ENCODE measurements around the gene OSTN. TPM values are rescaled to one million over a fixed set of nuclear protein-coding genes. Genes with fewer than 3 reads are reported as not detected.
"Not testable (repeated sequence)": the region's sequence is repeated elsewhere in the genome, so short reads cannot be mapped to it uniquely, and the experiment has no call there.

OSTN gene
- total and polyA plus RNA-seq, 12 donors: 0.07 to 0.72 (median 0.31) TPM; not detected in 4

- Histone ChIP-seq H3K4me1 (peaks cover 0 to 10% (median 0%) of the 10 kb centered on the region in 9 donors), H3K36me3 (no peaks in the 10 kb centered on the region), H3K27ac (no peak overlapping the region), H3K27me3 (no peaks in the 10 kb centered on the region), H3K4me3 (no peak overlapping the region), H3K9me3 (no peaks in the 10 kb centered on the region)
- TF ChIP-seq CTCF (IDR thresholded peaks at IDR 0.05): no peak
- no peak for ATAC-seq
- 69 to 70% methylated on average over 2 of the region's 2 CpGs for WGBS, 2 donors
- no peak for DNase-seq
- intact Hi-C loops (cut with DNase I): no loop called here
Observed at GRCh38 chr3:191170097-191170496, 28.9 kb upstream of the OSTN start.

GRCh38 chr3:191175102-191175501 is 23.9 kb upstream of the OSTN start:
- no peaks in the 10 kb centered on the region for H3K36me3 ChIP-seq
- H3K27me3 ChIP-seq: no peaks in the 10 kb centered on the region
- H3K4me3 ChIP-seq: no peak overlapping the region
- H3K27ac ChIP-seq: no peak overlapping the region
- 55 to 95% methylated on average over 3 of the region's 3 CpGs for WGBS, 2 donors
- intact Hi-C loops (cut with DNase I): no loop called here
- no peaks in the 10 kb centered on the region for H3K9me3 ChIP-seq
- no peak for TF ChIP-seq CTCF (IDR thresholded peaks at IDR 0.05)
- peaks cover 0 to 11% (median 0%) of the 10 kb centered on the region in 9 donors for H3K4me1 ChIP-seq
- ATAC-seq (no peak), DNase-seq (no peak)

GRCh38 chr3:191176038-191176785 is 22.8 kb upstream of the OSTN start:
- DNase-seq (no peak), ATAC-seq (no peak)
- no peak overlapping the region for H3K4me3 ChIP-seq
- no peaks in the 10 kb centered on the region for H3K36me3 ChIP-seq
- H3K9me3 ChIP-seq: no peaks in the 10 kb centered on the region
- WGBS, 2 donors: 72 to 86% methylated on average over 3 of the region's 3 CpGs
- no peaks in the 10 kb centered on the region for H3K27me3 ChIP-seq
- no peak for TF ChIP-seq CTCF (IDR thresholded peaks at IDR 0.05)
- intact Hi-C loops (cut with DNase I): no loop called here
- no peak overlapping the region for H3K27ac ChIP-seq
- H3K4me1 ChIP-seq: peaks cover 0 to 7% (median 0%) of the 10 kb centered on the region in 9 donors

GRCh38 chr3:191185382-191185781 is 13.7 kb upstream of the OSTN start:
- H3K27ac ChIP-seq; H3K36me3 ChIP-seq; intact Hi-C loops (cut with DNase I); H3K27me3 ChIP-seq; H3K4me1 ChIP-seq; DNase-seq; H3K4me3 ChIP-seq; ATAC-seq: not testable (repeated sequence)
- 88 to 92% methylated on average over 9 of the region's 9 CpGs for WGBS, 2 donors
- peaks cover 0 to 28% (median 8%) of the 10 kb centered on the region in 11 donors for H3K9me3 ChIP-seq

- H3K4me3 ChIP-seq; H3K4me1 ChIP-seq; H3K27me3 ChIP-seq; DNase-seq; H3K27ac ChIP-seq; ATAC-seq; H3K36me3 ChIP-seq; intact Hi-C loops (cut with DNase I): not testable (repeated sequence)
- WGBS, 2 donors: 90 to 99% methylated on average over 5 of the region's 5 CpGs
- H3K9me3 ChIP-seq: peaks cover 0 to 28% (median 8%) of the 10 kb centered on the region in 11 donors
Observed at GRCh38 chr3:191188246-191188645, 10.8 kb upstream of the OSTN start.

- H3K27me3 ChIP-seq; H3K4me1 ChIP-seq; H3K36me3 ChIP-seq; intact Hi-C loops (cut with DNase I); H3K27ac ChIP-seq; DNase-seq; H3K4me3 ChIP-seq; H3K9me3 ChIP-seq; ATAC-seq: not testable (repeated sequence)
- WGBS, 2 donors: 88 to 90% methylated on average over 4 of the region's 4 CpGs
Observed at GRCh38 chr3:191192270-191192669, 6.8 kb upstream of the OSTN start.
